Activated CD8-positive, alpha-beta T cell treated with anti-CD3 and anti-CD28 coated beads, Interleukin-2, amount 10 ng/mL, durations not matched to agents 7 days and 5 days (primary cell): ENCODE results near the gene RNF44. TPM values are rescaled to one million over a fixed set of nuclear protein-coding genes. Genes with fewer than 3 reads are reported as not detected.

Source experiments
- ATAC-seq: fragments of 150-1000 bp; cut with Tn5 transposase; one replicate; pipeline ENCODE4 v1.10.0; 2021; ENCODE audit warnings: moderate library complexity
- CTCF ChIA-PET: fragments of 350-600 bp; sonication (Branson Sonifier 250); formaldehyde crosslinking; loops from one replicate; lab custom pipeline; 2021; ENCODE audit warnings: antibody characterized with exemption; lab: Charles Lee
- POLR2A ChIA-PET: fragments of 350-600 bp; sonication (Branson Sonifier 250); formaldehyde crosslinking; loops from one replicate; lab custom pipeline; 2021; ENCODE audit warnings: antibody characterized with exemption; lab: Charles Lee
- DNase-seq: peaks from one replicate; pipeline ENCODE4 v3.0.0-alpha.2; 2020
- H3K27ac Mint-ChIP-seq: one replicate; pipeline ENCODE4 v1.8.0; 2021; ENCODE audit warnings: mild to moderate bottlenecking, mixed read lengths
- H3K27me3 Mint-ChIP-seq: one replicate; pipeline ENCODE4 v1.8.0; 2021; ENCODE audit warnings: low read depth, mixed read lengths
- H3K36me3 Mint-ChIP-seq: one replicate; pipeline ENCODE4 v1.8.0; 2021; ENCODE audit warnings: low read depth, mixed read lengths
- H3K4me1 Mint-ChIP-seq: one replicate; pipeline ENCODE4 v1.8.0; 2021; ENCODE audit warnings: low read depth, mixed read lengths
- H3K4me3 Mint-ChIP-seq: one replicate; pipeline ENCODE4 v1.8.0; 2021; ENCODE audit warnings: mild to moderate bottlenecking, mixed read lengths
- H3K9me3 Mint-ChIP-seq: one replicate; pipeline ENCODE4 v1.8.0; 2022; ENCODE audit warnings: mixed read lengths; ENCODE audit not compliant: insufficient read depth
- total RNA-seq, 2 experiments: library from RNA; stranded (reverse); gene quantifications; one replicate each; pipeline ENCODE4 v1.2.3, GENCODE V29; 2021

RNF44 gene
- total RNA-seq, 2 experiments from 2014 or later: 88.3 to 92.7 TPM

DNA sequence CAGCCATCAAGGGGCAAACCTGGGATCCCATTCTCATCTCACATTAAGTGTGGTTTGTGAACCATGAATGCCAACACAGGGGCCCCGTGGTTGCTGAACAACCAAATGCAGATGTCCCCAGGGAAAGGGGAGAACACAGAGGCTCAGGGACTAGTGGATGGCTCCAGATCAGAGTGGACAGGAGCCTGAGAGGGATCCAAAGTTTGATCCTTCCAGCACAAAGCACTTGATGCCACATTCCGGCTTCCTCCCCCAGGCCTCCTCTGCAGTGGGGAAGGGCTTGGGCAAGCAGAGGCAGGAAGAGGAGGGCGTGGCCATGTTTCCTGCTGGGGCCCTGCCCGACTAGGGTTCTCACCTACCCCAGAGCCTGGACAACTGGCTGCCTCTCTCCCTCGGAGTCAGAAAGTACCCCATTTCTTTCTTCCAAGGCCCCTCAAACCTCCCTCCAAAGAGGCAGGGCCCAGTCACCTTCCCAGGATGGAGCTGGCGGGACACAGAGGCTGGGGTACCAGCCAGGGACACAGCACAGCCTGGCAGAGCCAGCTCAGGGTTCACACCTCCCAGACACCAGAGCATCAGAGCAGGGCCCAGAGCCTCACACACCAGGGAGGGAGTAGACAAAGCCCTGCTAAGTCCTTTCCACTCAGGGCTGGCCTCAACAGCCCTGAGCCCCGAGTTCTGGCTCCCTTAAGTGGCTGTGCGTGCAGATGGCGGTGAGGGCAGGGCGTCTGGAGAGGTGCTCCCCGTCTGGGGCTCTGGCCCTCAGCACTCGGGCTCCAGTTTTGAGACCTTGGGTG, 4.3 kb upstream of the RNF44 start:
- Mint-ChIP-seq H3K36me3 (peaks cover 24% of the 10 kb centered on the region), H3K4me1 (peaks cover 68% of the 10 kb centered on the region), H3K27me3 (no peaks in the 10 kb centered on the region), H3K9me3 (no peaks in the 10 kb centered on the region), H3K4me3 (peak overlapping the region; percentile 86), H3K27ac (peak overlapping the region; percentile 92)
- POLR2A ChIA-PET: interaction anchor here (0.6 to 3.2 kb wide), 6 partner anchors 11 to 1614 kb away, joined by 3 to 34 read pairs (median 5); partner anchors contain the start of gene FAF2
- ATAC-seq (peak; percentile 10), DNase-seq (peak; percentile 84)
- CTCF ChIA-PET: interaction anchor here (1.4 to 4.7 kb wide), 3 partner anchors 94 to 125 kb away, joined by 4 to 26 read pairs (median 4); partner anchors contain the start of genes CLTB and FAF2

DNA sequence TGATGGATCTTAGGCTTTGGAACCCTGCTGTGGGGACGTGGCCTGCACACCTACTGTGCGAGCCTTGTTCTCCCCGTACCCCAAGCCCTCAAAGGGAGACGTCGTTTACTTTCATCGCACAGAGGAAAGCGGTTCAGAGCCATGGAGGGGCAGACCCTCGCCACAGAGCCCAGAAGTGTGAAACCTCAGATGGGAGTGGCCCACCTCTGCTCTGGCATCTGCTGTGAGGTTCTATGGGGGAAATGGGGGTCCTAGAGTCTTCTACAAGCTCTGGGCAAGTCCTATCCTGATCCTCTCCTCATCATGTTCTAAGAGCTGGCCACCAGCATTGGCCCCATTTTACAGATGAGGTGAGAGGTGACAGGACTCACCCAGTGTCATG, 3.7 kb upstream of the RNF44 start:
- CTCF ChIA-PET: interaction anchor here (1.4 to 4.7 kb wide), 2 partner anchors 93 to 124 kb away, joined by 4 to 26 read pairs; partner anchors contain the start of genes CLTB and FAF2
- ATAC-seq (no peak), DNase-seq (peak; percentile 52)
- peak overlapping the region; percentile 92 for H3K27ac Mint-ChIP-seq
- H3K27me3 Mint-ChIP-seq: no peaks in the 10 kb centered on the region
- peak overlapping the region; percentile 86 for H3K4me3 Mint-ChIP-seq
- H3K36me3 Mint-ChIP-seq: peaks cover 23% of the 10 kb centered on the region
- no peaks in the 10 kb centered on the region for H3K9me3 Mint-ChIP-seq
- POLR2A ChIA-PET: interaction anchor here (0.6 to 2.0 kb wide), 3 partner anchors 11 to 93 kb away, joined by 3 to 7 read pairs (median 5); partner anchors contain the start of gene FAF2
- H3K4me1 Mint-ChIP-seq: peaks cover 66% of the 10 kb centered on the region

DNA sequence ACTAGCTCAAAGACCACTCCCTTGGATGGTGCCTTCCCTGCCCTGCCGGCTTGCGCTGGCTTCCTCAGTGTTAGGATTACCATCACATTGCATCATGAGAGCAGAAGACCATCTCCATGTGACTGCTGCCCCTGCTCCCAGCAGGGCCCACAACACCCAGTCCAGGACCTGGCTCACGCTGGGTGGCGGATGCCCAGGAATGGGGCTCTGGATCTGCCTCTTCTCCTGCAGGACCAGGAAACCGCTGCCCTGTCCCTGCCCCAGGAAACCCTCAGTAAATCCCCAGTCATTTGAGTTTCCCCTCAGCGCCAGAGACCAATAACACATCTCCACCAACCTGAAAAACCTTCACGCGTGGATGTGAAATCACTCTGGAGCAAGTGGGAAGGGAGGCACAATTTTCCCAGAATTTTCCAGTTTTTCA, 3.3 kb upstream of the RNF44 start:
- POLR2A ChIA-PET: interaction anchor here (1.2 to 2.0 kb wide), 2 partner anchors 11 to 92 kb away, joined by 5 to 7 read pairs; partner anchors contain the start of gene FAF2
- no peaks in the 10 kb centered on the region for H3K27me3 Mint-ChIP-seq
- no peak for ATAC-seq
- DNase-seq: no peak
- peaks cover 23% of the 10 kb centered on the region for H3K36me3 Mint-ChIP-seq
- peaks cover 64% of the 10 kb centered on the region for H3K4me1 Mint-ChIP-seq
- CTCF ChIA-PET: interaction anchor here (1.9 to 4.7 kb wide), 2 partner anchors 93 to 124 kb away, joined by 7 to 26 read pairs; partner anchors contain the start of genes CLTB and FAF2
- H3K4me3 Mint-ChIP-seq: peak overlapping the region; percentile 86
- H3K9me3 Mint-ChIP-seq: no peaks in the 10 kb centered on the region
- peak overlapping the region; percentile 92 for H3K27ac Mint-ChIP-seq

DNA sequence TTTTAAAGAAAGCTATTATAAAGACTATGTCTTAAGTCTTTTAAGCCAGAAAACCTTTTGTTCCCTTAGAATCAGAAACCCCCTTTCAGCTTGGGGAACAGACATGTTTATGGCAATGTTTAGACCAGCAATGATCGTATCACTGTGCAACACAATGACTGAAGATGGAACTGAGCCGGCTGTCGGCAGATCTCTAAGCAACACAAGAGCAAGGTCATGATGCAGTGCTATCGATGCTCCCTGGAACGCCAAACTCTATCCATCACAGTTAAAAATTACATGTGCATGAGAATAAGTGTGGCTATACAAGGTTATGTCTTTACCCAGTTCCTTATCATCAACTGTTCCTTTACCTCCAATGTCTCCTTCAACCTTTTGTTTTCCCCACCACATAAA, 1.8 kb upstream of the RNF44 start:
- CTCF ChIA-PET: interaction anchor here (1.4 to 2.1 kb wide), 4 partner anchors 9 to 177 kb away, joined by 4 to 10 read pairs (median 6); partner anchors contain the start of genes CLTB and FAF2
- peaks cover 67% of the 10 kb centered on the region for H3K4me1 Mint-ChIP-seq
- H3K36me3 Mint-ChIP-seq: peaks cover 30% of the 10 kb centered on the region
- no peak overlapping the region for H3K4me3 Mint-ChIP-seq
- no peaks in the 10 kb centered on the region for H3K9me3 Mint-ChIP-seq
- no peak for DNase-seq
- no peak for ATAC-seq
- H3K27me3 Mint-ChIP-seq: no peaks in the 10 kb centered on the region
- POLR2A ChIA-PET: interaction anchor here (1.2 to 2.0 kb wide), 2 partner anchors 9 to 90 kb away, joined by 3 to 7 read pairs; no protein-coding TSS in a partner anchor
- no peak overlapping the region for H3K27ac Mint-ChIP-seq

DNA sequence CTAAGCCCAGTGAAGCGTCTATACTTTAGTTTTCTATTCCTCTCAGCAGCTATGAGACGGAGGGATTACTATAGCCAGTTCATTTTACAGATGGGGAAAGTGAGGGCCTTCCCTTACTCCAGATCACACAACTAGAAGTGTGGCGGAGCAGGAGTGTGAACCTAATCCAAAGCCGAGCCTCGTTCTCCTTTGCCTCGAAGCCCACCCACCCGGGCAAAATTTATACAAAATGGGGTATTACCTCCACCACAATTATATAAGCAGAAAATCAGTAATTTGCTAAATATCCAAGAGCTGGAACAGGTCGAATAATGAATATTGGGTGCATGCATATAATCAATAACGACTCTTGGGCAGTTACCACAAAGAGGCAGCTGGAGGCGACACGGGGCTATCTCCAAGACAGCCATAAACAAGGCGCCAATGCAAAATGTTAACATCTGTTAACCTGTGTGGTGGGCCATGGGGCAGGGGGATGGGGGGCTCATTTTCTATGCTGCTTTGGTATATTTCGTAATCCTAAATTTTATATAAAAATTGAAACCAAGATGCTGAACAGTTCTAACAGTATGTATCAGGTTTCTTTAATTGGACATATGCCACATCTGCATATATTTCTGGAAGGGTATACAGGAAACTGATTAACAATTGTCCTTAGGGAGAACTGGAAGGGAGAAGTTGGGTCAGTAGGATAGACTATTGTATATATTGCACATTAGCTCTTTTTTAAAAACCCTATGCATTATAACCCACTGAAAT, 1.2 kb upstream of the RNF44 start:
- ChIA-PET CTCF (interaction anchor here (0.7 to 8.5 kb wide), 10 partner anchors 8 to 176 kb away, joined by 3 to 65 read pairs (median 4); partner anchors contain the start of gene FAF2), POLR2A (interaction anchor here (1.0 to 2.5 kb wide), 7 partner anchors 9 to 149 kb away, joined by 3 to 20 read pairs (median 7); partner anchors contain the start of gene FAF2)
- peaks cover 32% of the 10 kb centered on the region for H3K36me3 Mint-ChIP-seq
- peak overlapping the region; percentile 99 for H3K27ac Mint-ChIP-seq
- no peaks in the 10 kb centered on the region for H3K9me3 Mint-ChIP-seq
- H3K4me1 Mint-ChIP-seq: peaks cover 70% of the 10 kb centered on the region
- DNase-seq: no peak
- peak overlapping the region; percentile 95 for H3K4me3 Mint-ChIP-seq
- no peaks in the 10 kb centered on the region for H3K27me3 Mint-ChIP-seq
- no peak for ATAC-seq

DNA sequence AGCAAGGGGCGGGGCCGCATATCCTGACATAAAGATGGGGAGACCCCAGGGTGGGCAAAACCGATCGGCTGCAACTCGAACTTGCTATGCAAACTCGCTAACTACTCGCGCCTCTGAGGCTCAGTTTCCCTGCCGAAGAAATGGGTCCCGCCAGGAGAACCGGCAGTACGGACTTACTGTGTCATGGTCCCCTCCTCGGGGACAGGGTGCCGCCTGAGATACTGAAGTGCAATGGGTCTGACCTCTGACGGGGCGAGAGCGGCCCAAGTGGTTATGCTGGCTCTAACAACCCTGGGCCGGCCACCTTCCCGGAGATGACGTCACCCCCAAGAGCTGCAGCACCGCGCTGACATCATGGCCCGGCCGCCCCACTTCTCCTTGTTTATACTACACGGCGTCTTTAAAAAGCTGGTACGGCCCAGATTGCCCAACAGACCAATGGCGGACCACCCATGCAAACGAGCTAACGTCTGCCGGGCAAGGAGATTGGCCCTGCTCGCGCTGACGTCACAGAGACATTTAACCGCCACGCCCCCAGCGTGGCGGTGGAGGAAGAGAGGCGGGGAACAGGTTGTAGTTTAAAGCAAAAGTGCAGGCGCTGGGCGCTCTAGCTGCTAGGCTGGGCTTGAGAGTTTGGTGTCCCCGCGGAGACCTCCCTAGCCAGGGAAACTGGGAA, 490 bp upstream of the RNF44 start:
- peak overlapping the region; percentile 99 for H3K27ac Mint-ChIP-seq
- ChIA-PET CTCF (interaction anchor here (0.6 to 8.5 kb wide), 11 partner anchors 8 to 917 kb away, joined by 3 to 65 read pairs (median 3); partner anchors contain the start of genes CLTB and FAF2), POLR2A (interaction anchor here (0.6 to 2.5 kb wide), 11 partner anchors 8 to 150 kb away, joined by 3 to 20 read pairs (median 4); partner anchors contain the start of genes FAF2, HIGD2A and NOP16)
- H3K27me3 Mint-ChIP-seq: no peaks in the 10 kb centered on the region
- H3K4me3 Mint-ChIP-seq: peak overlapping the region; percentile 95
- peak; percentile 100 for DNase-seq
- H3K9me3 Mint-ChIP-seq: no peaks in the 10 kb centered on the region
- peaks cover 36% of the 10 kb centered on the region for H3K36me3 Mint-ChIP-seq
- ATAC-seq: peak; percentile 77
- peaks cover 76% of the 10 kb centered on the region for H3K4me1 Mint-ChIP-seq

DNA sequence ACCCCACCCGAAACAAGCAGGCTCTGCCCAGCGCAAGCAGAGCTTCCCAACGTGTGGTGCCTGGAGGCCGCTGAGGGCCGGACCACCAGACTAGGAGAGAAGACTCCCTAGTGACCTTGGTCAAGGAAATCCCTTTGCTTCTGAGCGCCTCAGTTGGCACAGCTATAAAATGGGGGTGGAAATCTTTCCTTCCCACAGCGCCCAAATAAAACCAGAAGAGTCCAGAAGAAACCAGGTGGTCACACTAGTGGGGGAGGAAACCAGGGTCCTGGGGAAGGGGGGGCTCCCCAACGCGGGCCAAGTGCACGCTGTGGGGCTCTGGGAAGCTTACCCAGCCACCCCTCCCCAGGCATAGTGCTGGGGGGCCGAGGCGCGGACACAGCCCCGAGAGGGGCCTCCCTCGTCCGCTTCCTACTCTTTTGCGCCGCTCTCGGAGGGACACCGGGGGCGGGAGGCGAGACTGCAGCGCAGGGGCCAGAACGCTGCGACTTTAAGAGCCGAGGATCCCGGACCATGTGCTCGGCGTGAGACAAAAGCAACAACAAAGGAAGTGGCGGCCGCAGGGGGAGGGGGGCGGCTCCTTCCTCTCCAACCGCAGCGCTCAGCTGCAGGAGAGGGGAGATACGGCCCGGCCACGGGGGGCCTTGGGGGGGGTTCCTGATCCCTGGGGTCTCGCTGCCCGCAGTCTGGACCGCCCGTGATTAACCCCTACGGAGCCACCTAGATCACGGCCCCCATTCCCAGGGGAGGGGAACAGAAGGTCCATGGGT, 885 bp downstream of the RNF44 start:
- Mint-ChIP-seq H3K27ac (peak overlapping the region; percentile 99), H3K9me3 (no peaks in the 10 kb centered on the region), H3K4me3 (peak overlapping the region; percentile 95), H3K36me3 (peaks cover 39% of the 10 kb centered on the region), H3K27me3 (no peaks in the 10 kb centered on the region), H3K4me1 (peaks cover 73% of the 10 kb centered on the region)
- ATAC-seq (peak; percentile 7), DNase-seq (peak; percentile 92)
- ChIA-PET CTCF (interaction anchor here (2.1 to 8.5 kb wide), 2 partner anchors 88 to 120 kb away, joined by 6 to 65 read pairs; partner anchors contain the start of genes CLTB and FAF2), POLR2A (interaction anchor here (0.6 to 3.7 kb wide), 16 partner anchors 7 to 1003 kb away, joined by 3 to 35 read pairs (median 4); partner anchors contain the start of genes CDHR2, FAF2 and KIAA1191)

DNA sequence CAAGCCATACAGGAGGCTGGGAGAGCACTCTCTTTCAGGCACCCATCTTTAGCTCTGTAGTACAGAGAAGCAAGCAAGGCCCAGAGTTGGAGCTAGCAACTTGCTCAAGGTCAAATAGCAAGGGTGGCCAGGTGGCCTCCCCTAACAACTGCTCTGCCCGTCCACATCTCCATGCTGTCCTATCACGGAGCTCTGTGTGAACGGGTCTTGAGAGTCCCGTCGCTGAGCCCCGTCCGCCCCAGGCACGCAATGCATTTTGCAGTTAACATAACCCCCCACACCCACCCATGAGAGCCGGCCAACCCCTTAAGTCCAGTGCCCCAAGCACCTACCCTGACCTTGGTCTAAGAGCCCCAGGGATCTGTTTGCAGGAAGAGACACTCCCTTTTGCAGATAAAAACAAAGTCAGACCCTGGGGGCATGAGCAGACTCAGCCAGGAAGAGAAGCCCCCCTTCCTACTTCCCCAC, 1.5 kb downstream of the RNF44 start:
- CTCF ChIA-PET: interaction anchor here (1.5 to 8.5 kb wide), 4 partner anchors 7 to 119 kb away, joined by 5 to 65 read pairs (median 22); partner anchors contain the start of genes CLTB and FAF2
- Mint-ChIP-seq H3K36me3 (peaks cover 44% of the 10 kb centered on the region), H3K27ac (peak overlapping the region; percentile 99), H3K9me3 (no peaks in the 10 kb centered on the region), H3K4me3 (peak overlapping the region; percentile 95), H3K4me1 (peaks cover 70% of the 10 kb centered on the region), H3K27me3 (no peaks in the 10 kb centered on the region)
- DNase-seq (peak; percentile 47), ATAC-seq (no peak)
- POLR2A ChIA-PET: interaction anchor here (0.7 to 3.7 kb wide), 11 partner anchors 8 to 1002 kb away, joined by 3 to 35 read pairs (median 5); partner anchors contain the start of genes CDHR2, FAF2 and KIAA1191

DNA sequence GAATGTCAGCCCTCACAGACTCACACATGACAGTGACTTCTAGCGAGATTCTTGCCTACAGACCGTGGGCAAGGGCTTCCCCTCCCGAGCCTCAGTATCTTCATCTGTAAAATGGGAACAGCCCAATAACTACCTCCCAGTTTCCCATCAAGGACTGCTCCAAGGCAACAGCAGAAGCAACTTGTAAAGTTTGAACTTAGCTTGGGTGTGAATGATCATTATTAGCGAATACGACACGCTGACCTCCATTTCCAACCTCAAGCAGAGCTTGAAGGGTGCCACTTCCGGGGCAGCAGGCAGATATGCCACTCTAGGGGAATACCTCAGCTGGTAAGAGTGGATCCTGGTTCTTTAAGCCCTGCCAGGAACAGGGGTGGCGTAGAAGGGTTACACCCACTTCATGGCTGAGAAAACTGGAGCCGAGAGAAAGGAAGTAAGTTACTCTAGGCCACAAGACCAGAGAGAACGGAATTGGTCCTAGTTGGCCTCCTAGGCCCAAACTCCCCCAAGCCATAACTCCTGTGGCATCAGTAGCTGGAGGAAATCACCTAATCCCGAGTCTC, 2.0 kb downstream of the RNF44 start:
- ATAC-seq: no peak
- H3K36me3 Mint-ChIP-seq: peaks cover 46% of the 10 kb centered on the region
- peak overlapping the region; percentile 99 for H3K27ac Mint-ChIP-seq

More for the DNA sequence above, 2.0 kb downstream of the RNF44 start:
- H3K4me1 Mint-ChIP-seq: peaks cover 64% of the 10 kb centered on the region
- DNase-seq: peak; percentile 58
- ChIA-PET CTCF (interaction anchor here (1.5 to 8.5 kb wide), 4 partner anchors 8 to 119 kb away, joined by 5 to 65 read pairs (median 24); partner anchors contain the start of genes CLTB and FAF2), POLR2A (interaction anchor here (0.8 to 3.7 kb wide), 10 partner anchors 8 to 470 kb away, joined by 3 to 35 read pairs (median 4); partner anchors contain the start of genes CDHR2, FAF2 and KIAA1191)
- no peaks in the 10 kb centered on the region for H3K27me3 Mint-ChIP-seq
- no peaks in the 10 kb centered on the region for H3K9me3 Mint-ChIP-seq
- peak overlapping the region; percentile 95 for H3K4me3 Mint-ChIP-seq
